ENCODE data around the gene SUSD4. TPM values are rescaled to one million over a fixed set of nuclear protein-coding genes. Genes with fewer than 3 reads are reported as not detected.

The SUSD4 gene
- total and polyA plus RNA-seq, 2 of the 8 experiments (the other 6 are each of a cell fraction or from before 2014, with no cell fraction given): 3.9 to 5.2 TPM

DNA sequence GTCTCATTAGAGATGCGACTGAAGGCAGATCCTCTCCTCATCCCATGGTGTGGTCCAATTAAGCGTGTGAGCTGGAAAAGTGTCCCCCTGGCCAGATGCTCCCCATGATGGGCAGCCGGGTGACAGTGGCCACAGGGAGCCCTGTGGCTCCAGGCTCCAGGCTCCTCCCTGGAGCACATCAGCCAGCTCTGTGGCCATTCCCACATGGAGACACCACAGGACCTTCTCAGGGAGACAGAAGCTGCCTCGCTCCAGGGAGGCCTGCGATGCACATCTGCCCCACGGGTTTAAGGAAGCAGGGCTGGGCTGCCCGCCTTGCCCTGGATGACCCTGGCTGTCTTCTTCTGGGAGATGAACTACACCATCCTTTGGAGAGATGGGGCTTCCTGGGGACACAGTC is 121.0 kb downstream of the SUSD4 start (continued):
- no peak for TF ChIP-seq CHD7 (IDR thresholded peaks at IDR 0.05; ENCODE audit: insufficient replicate concordance, low read length)
- TF ChIP-seq RNF2 (IDR thresholded peaks at IDR 0.05; ENCODE audit: borderline replicate concordance, low read depth, low read length, missing control alignments, poor library complexity, severe bottlenecking): no peak
- no peak for TF ChIP-seq SUZ12 (IDR thresholded peaks at IDR 0.05; ENCODE audit: low read length)
- TF ChIP-seq SP2 (IDR thresholded peaks at IDR 0.05; ENCODE audit: low read length): no peak
- no peak for TF ChIP-seq CEBPB (IDR thresholded peaks at IDR 0.05; ENCODE audit: low read depth, low read length)
- TF ChIP-seq GTF2F1 (IDR thresholded peaks at IDR 0.05; ENCODE audit: borderline replicate concordance, low read depth, low read length): no peak
- no peak for TF ChIP-seq CTBP2 (IDR thresholded peaks at IDR 0.05; ENCODE audit: borderline replicate concordance, insufficient read depth, insufficient read length, low read length)
- TF ChIP-seq JUND (IDR thresholded peaks at IDR 0.05; ENCODE audit: low read length): no peak
- no peak for TF ChIP-seq RBBP5 (IDR thresholded peaks at IDR 0.05; ENCODE audit: borderline replicate concordance, low read depth, low read length)
- no peak for TF ChIP-seq CREB1 (IDR thresholded peaks at IDR 0.05)
- no peak for TF ChIP-seq KDM5A (IDR thresholded peaks at IDR 0.05; ENCODE audit: low read length)

All from H1 (cell line).